Measurements from ENCODE around the gene PIP5K1C.

DNA sequence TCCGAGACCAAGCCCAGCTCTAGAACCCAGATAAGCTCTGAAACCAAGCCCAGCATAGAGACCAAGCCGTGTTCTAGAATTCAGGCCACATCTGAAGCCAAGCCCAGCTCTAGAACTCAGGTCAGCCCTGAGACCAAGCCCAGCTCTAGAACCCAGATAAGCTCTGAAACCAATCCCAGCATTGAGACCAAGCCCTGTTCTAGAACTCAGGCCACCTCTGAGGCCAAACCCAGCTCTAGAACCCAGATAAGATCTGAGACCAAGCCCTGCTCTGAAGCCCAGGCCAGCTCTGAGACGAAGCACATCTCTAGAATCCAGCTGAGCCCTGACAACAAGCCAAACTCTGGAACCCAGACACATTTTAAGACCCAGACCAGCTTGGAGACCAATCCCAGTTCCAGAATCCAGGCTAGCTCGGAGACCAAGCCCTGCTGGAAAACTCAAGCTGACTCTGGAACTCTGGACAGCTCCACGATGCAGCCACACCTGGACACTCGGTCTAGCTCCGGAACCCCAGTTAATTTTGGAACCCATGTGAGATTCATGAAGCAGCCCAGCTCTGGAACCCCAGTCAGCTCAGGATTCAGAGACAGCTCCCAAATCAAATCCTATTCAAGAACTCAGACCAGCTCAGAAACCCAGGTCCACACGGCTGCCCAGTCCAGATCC lies 109.1 kb downstream of the PIP5K1C start:
- TF ChIP-seq, protein P1, sequence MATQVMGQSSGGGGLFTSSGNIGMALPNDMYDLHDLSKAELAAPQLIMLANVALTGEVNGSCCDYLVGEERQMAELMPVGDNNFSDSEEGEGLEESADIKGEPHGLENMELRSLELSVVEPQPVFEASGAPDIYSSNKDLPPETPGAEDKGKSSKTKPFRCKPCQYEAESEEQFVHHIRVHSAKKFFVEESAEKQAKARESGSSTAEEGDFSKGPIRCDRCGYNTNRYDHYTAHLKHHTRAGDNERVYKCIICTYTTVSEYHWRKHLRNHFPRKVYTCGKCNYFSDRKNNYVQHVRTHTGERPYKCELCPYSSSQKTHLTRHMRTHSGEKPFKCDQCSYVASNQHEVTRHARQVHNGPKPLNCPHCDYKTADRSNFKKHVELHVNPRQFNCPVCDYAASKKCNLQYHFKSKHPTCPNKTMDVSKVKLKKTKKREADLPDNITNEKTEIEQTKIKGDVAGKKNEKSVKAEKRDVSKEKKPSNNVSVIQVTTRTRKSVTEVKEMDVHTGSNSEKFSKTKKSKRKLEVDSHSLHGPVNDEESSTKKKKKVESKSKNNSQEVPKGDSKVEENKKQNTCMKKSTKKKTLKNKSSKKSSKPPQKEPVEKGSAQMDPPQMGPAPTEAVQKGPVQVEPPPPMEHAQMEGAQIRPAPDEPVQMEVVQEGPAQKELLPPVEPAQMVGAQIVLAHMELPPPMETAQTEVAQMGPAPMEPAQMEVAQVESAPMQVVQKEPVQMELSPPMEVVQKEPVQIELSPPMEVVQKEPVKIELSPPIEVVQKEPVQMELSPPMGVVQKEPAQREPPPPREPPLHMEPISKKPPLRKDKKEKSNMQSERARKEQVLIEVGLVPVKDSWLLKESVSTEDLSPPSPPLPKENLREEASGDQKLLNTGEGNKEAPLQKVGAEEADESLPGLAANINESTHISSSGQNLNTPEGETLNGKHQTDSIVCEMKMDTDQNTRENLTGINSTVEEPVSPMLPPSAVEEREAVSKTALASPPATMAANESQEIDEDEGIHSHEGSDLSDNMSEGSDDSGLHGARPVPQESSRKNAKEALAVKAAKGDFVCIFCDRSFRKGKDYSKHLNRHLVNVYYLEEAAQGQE (IDR thresholded peaks at IDR 0.05; ENCODE audit: insufficient read depth in 1 of 2, low read depth in 2 of 2, low read length in 2 of 2): no peak; a peak in 1 of 4 replicates
- TF ChIP-seq POLR2AphosphoS5 (IDR thresholded peaks at IDR 0.05; ENCODE audit: low read depth, low read length): no peak
- TF ChIP-seq TAF1 (IDR thresholded peaks at IDR 0.05; ENCODE audit: borderline replicate concordance, insufficient read depth, low read length): no peak

Data from PFSK-1 (cell line).